Measurements from ENCODE around the gene SYT8.
A peak's percentile ranks its signal among the peaks of the same experiment; 100 is the strongest.

The SYT8 gene

DNA sequence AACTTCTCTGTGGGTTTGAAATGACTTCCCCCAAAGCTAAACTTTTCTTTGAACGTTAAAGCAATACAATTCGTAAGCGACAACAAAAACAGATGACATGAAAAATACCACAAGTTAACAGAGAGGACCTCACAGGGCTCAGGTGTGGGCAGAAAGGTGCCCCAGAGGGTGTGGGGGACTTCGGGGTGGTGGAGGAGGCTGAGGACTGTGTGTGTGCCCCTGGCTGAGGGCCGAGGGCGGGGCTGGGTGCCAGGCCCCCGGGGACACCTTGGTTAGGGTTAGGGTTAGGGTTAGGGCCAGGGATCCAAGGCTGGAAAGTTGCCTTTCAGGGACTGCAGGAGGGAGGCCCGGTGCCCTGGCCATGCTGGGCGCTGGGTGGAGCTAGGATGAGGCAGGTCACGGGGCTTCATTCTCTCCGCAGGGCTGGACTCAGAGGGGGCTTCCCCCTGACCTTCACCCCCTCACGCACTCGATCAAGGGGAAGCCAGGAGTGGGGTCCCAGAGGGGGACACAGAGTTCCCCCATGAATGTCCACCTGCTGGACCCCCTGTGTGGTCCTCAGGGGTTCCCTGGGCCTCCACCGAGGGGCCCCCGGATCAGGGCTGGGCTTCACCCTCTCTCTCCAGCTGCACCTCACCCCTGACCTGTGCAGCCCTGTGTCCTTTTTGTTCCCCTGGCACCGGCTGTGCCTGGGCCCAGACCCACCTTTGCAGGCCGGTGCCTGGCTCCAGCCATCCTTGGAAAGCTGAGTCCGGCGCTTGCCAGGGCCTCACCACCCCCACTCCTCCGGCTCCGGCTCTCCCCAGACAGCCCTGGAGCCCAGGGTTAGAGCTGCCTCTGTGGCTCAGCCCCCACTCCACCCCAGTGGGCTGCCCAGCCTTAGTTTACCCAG lies 11.0 kb downstream of the SYT8 start:
- no peak for DNase-seq (ENCODE audit: low read depth in 3 of 3)

DNA sequence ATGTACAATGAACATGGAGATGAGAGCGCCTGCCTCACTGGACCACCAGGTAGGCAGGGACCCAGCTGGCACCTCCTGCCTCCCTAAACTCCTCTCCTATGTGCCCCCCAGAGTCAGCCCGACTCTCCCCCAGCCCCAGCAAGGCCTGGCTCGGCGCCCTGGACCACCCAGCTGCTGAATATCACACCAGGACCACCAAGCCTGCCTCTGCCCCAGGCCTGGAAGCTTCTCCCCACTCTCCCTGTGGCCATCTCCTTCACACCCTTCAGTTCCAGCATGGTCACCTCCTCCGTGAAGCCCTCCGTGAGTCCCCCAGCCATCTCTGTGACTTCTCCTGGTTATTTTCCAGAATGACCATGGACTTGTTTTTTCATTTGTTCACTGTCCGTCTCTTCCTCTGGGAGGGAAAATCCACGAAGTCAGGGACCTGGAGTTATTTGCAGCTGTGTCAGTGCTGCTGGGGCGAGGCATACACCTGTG lies 11.7 kb downstream of the SYT8 start:
- no peak for DNase-seq (ENCODE audit: low read depth in 3 of 3)

DNA sequence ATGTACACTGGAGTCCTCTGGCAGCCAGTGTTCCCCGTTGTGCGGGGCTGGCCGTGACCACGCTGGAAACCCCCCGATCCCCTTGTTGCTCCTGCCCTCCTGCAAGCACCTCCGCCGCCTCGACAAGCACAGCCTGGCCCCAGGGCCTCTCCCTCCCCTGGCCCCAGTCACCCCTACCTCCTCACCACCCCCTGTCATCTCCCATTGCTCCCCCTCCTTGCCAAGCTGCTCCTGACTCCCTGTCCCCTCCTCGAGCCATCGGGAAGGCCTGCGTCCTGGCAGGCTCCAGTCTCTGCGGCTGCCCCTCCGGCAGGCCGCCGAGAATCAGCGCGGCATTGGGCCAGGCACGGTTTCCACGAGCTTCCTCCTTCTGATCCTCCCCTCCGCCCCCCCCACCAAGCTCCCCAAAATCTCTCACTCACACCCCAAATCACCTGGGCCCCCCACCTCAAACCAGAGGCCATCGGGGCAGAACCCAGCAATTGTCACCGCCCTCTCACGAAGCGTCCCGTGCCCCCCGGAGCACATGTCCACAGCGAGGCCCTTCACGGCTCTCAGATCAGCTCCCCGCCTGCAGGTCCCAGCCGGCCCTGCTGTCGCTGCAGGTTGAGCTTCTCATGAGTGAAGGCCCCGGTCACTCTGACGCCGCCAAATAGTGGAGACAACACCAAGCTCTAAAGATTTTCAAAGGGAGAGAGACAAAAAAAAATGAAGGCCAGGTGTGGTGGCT lies 12.4 kb downstream of the SYT8 start:
- DNase-seq (ENCODE audit: low read depth in 3 of 3), result no peak

GRCh38 chr11:1847926-1848639 lies 13.3 kb downstream of the SYT8 start:
- no peak for DNase-seq (ENCODE audit: low read depth in 3 of 3)

GRCh38 chr11:1848640-1849430 lies 14.0 kb downstream of the SYT8 start:
- DNase-seq (ENCODE audit: low read depth in 3 of 3), result no peak

DNA sequence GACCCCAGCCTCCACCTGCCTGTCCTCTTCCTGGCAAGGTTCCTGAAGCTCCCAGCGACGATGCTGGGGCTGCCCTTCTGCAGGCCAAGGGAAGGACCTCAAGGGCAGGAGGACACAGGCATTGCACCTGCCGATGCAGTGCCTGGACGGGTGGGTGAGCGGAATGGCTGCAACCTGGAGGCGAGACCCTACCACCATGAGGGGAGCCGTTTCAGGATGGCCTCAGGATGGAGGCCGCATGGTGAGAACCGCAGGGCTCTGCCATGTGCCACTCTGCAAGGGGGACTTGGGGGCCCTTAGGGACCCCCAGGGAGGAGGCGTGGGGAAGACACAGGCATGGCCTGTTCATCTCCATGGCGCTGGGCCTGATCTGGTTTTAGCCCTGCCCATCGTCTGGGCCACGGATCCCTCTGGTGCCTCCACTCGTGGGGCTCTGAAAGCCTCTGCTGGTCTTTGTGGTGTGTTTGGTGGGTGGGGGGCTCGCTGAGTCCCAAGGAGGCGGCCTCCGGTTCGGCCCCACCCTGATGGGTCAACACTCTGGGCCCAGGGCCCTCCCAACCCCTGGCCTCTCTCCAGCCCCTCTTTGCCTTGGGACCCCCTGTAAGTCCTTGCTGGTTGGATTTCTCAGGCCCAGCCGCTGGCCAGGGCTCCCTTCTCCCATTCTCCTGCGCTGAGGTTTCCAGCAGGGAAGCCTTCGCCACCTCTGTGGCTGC lies 16.8 kb downstream of the SYT8 start:
- DNase-seq (ENCODE audit: low read depth in 3 of 3), result no peak

GRCh38 chr11:1852271-1852876 lies 17.6 kb downstream of the SYT8 start:
- no peak for DNase-seq (ENCODE audit: low read depth in 3 of 3)

DNA sequence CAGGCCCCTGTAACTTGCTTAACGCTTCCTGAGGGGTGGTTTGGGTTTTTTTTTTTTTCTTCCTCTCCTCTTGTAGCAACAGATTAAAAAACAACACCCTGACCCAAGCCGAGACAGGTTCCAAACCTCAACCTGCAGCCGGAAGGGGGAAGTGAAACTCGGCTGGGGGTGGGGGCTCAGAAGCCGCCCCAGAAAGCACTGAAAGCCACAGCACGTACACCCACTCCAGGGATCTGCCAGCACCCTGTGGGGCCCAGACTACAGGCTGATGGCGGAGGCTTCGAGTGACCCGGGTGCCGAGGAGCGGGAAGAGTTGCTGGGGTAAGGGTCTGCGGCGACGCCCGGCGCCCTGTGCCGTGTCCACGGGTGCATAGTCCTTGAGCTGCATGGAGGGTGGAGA lies 18.1 kb downstream of the SYT8 start, which contains the start of gene LSP1:
Gene LSP1 (plus strand): TSS at position 208 of the 400 bp plus-strand sequence. CDS start 61 bp downstream, at position 269.
- peak; percentile 51 to 64 (median 53) for DNase-seq (ENCODE audit: low read depth in 3 of 3)

- no peak for DNase-seq (ENCODE audit: low read depth in 3 of 3)
These were observed 18.8 kb downstream of the SYT8 start for GRCh38 chr11:1853376-1854131.

DNA sequence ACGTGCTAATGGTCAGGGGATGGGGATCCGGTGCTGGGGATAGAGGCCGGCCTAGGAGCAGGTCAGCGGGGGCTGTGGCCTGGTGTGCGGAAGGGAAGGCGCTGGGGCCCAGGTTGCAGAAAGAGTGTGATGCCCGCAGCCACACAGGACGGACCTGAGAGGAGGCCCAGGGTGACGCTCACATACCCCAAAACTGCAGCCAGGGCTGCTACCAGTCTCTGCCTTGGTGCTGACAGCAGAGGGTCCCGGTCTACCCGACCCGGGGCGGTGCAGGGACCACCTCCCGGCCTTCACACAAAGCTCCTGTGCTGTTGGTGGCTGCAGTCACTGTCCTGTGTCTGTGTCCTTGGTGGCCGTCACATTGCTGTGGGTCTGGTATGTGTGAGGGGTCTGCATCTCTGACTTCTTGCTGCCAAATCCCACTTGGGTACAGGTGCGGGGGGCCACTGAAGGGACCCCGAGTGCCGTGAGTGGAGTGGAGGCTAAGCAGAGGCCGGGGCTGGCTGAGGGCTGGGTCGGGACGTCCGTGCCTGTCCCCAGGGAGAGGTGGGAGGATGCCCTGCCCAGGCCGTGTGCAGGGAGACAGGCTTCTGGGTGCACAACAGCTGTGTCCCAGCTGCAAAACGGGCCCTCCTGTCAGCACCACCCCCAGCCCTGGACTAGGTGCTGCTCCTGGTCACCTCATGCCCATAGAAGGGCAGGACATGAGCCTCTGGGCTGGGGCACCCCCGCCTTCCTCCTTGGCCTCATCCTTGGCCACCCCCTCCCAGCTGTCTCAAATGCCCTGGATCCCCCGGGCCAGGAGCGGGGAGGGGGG lies 19.6 kb downstream of the SYT8 start:
- DNase-seq (ENCODE audit: low read depth in 3 of 3), result no peak

DNA sequence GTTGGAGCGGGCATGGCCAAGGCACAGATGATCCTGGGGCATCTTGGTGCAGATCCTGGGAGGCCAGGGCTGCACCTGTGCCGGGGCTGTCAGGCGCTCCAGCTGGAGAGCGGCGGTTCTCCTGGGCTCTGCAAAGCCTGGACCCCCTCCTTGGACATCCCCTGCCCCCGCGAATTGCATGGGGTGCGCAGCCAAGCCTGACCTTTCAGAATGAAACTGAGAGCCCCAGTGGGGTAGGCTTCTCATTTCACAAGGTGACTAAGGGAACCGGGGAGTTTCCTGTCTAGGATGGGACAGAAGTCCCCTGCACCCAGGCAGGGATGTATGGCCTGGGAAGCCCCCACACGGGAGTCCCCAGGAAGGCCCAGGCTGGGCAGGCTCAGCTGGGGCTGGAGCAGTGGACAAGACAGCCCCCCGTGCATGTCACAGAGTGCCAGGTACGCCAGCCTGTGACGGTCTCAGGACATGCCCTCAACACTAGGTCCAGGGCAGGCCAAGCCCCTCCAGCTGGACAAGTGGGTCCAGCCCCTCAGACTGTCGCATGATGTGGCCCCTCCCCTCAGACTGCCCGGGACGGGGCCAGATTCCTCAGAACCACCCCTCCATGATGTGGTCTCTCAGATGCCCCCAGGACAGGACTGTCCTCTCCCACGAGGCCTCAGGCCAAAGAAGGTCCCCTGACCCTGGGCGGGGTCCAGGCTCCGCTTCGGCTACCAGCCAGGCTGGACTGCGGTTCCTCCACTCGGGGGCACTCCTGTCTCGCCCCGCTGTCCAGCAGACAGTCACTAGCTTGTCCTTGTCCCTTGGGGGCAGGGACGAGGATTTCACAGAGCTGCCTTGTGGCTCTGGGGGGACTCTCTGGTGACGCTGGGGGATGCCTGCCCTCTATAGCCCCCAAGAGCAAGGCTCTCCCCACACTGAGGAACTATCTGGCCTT lies 20.4 kb downstream of the SYT8 start:
- no peak for DNase-seq (ENCODE audit: low read depth in 3 of 3)

- DNase-seq (ENCODE audit: low read depth in 3 of 3), result no peak
These were observed 21.1 kb downstream of the SYT8 start for GRCh38 chr11:1855886-1856265.

- no peak for DNase-seq (ENCODE audit: low read depth in 3 of 3)
These were observed 21.7 kb downstream of the SYT8 start for GRCh38 chr11:1856306-1857005.

GRCh38 chr11:1857064-1857463 lies 22.3 kb downstream of the SYT8 start:
- DNase-seq (ENCODE audit: low read depth in 3 of 3), result no peak

DNA sequence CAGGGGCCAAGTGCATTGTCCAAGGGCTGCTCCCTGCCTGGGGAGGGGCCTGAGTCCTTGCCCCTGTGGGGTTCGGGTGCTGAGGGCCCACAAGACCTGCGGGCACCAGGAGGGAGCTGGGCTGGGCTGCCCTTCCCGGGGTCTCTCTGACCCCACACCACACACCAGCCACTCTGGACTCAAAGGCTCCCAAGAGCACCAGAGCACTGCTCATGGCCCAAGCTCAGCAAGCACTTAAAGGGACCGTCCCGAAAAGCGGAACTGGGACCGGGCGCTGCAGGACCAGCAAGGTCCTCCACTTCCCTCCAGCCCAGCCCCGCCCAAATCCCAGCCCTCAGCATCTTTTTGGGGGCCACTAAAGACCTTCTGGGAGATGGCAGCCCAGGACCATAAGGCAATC lies 23.4 kb downstream of the SYT8 start:
- DNase-seq (ENCODE audit: low read depth in 3 of 3), result no peak

GRCh38 chr11:1858576-1858975 lies 23.8 kb downstream of the SYT8 start:
- DNase-seq (ENCODE audit: low read depth in 3 of 3), result no peak

DNA sequence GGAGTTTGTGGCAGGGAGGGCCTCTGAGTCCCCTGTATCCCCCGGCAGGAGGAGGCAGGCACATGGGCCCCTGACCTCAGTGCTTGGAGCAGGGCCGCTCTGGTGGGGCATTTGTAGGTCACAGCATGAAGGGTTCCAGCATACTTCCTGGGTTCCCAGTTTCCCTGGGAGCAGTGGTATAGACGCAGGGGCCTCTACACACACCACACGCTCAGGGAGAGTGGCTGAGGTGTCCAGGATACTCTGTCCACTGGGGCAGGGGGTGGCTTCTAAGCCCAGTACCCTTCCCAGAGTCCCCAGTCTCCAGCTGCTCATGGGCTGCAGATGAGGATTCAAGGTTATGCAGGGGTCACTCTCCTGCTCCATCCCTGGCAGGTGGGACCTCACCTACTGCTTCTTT lies 24.2 kb downstream of the SYT8 start:
- no peak for DNase-seq (ENCODE audit: low read depth in 3 of 3)

All from stimulated activated CD4-positive, alpha-beta T cell treated with anti-CD3 and anti-CD28 coated beads, TNF-alpha, amount 100 ng/mL, for 4 hours (primary cell).